Measurements from ENCODE around the gene ARMC3.
"Not testable (repeated sequence)": the region's sequence is repeated elsewhere in the genome, so short reads cannot be mapped to it uniquely, and the experiment has no call there.

ARMC3 gene, protein sequence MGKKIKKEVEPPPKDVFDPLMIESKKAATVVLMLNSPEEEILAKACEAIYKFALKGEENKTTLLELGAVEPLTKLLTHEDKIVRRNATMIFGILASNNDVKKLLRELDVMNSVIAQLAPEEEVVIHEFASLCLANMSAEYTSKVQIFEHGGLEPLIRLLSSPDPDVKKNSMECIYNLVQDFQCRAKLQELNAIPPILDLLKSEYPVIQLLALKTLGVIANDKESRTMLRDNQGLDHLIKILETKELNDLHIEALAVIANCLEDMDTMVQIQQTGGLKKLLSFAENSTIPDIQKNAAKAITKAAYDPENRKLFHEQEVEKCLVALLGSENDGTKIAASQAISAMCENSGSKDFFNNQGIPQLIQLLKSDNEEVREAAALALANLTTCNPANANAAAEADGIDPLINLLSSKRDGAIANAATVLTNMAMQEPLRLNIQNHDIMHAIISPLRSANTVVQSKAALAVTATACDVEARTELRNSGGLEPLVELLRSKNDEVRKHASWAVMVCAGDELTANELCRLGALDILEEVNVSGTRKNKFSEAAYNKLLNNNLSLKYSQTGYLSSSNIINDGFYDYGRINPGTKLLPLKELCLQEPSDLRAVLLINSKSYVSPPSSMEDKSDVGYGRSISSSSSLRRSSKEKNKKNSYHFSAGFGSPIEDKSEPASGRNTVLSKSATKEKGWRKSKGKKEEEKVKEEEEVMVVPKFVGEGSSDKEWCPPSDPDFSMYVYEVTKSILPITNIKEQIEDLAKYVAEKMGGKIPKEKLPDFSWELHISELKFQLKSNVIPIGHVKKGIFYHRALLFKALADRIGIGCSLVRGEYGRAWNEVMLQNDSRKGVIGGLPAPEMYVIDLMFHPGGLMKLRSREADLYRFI

DNA sequence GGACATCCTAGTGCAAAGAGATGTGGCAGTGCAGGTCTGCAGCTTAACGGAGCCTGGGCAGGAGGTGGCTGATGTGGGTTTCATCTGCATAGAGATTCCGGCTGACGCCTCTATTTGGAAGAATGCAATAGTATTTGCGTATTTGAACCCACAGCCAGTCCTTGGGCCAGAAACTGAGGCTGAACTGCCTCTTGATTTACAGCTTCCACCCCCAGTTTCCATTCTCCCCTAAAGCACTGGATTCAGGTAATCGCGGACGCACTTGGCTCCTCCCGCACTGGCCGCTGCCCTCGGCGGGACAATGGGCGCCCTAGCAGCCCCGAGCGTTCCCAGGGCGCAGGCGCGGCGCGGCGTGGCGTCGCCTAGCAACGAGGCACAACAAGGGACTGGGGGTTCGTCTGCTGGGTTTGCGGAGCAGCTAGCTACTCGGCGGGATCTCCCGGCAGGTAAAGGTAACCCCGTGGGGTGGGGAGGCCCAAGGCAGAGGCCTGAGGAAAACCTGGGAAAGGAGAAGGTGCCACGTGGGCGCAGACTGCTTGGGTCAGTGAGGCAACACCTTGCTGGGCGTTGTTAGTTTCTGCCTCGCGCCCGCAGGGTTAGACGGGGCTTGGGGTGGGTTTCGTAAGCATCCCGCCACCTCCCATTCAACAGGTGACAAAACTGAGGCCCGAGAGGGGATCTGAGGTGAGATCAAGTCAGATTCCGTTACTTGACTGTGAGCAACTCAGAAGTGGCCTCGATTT lies at the start of gene ARMC3:
TSS of gene ARMC3 (plus strand) at position 393 of the 743 bp plus-strand sequence. CDS start 3,944 bp downstream, outside the sequence.
- DNase-seq, result peak; percentile 69

DNA sequence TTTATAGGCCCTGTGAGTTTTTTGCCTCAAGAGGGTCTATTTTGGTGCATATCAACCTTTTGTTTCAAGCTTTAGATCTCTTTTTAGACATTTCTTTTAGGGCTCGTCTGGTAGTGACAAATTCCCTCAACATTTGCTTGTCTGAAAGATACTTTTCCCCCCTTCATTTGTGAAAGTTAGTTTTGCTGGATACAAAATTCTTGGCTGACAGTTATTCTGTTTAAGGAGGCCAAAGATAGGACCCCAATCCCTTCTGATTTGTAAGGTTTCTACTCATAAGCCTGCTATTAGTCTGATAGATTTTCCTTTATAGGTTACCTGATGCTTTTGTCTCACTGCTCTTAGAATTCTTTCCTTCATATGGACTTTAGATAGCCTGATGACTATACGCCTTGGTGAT lies 36.1 kb upstream of the ARMC3 start:
- no peak for DNase-seq

DNA sequence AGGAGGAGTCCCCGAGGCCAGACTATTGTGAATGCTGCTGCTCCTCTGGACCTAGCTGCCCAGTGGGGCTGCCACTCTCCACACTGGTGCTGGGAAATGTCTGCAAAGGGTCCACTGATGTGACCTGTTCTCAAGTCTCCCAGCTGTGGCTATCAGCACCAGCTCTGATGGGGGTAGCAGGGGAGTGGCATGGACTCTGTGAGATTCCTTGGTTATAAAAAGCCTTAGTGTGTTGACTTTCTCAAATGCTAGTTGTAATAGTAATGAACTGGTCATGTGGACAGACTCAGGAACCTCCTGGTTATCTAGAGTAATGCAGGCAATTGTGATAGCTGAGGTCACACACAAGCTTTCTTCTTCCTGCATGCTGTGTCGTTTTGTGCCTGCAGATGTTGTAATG lies 34.1 kb upstream of the ARMC3 start:
- no peak for DNase-seq

- DNase-seq, result no peak
Observed at GRCh38 chr10:22894714-22895113, 33.1 kb upstream of the ARMC3 start.

DNA sequence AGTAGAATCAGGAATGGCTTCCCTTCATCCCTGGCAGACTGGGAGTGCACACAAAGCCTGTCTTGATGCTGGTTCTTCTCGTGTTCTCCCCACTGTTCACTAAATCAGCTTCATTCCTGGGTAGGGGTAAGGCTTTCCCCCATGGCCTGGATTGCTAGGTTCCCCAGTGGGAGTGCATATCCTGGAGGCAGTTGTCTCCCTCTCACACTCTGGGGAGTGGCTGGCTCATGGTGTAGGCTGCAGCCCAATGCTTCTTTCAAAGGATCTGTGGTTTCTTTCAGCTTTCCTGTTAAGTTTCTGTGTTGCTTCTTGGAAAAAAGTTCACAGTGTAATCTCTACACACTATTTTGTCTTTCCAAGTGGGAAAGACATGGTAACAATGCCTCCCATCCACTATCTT lies 32.6 kb upstream of the ARMC3 start:
- no peak for DNase-seq

GRCh38 chr10:22897371-22897770 lies 30.5 kb upstream of the ARMC3 start:
- no peak for DNase-seq

DNA sequence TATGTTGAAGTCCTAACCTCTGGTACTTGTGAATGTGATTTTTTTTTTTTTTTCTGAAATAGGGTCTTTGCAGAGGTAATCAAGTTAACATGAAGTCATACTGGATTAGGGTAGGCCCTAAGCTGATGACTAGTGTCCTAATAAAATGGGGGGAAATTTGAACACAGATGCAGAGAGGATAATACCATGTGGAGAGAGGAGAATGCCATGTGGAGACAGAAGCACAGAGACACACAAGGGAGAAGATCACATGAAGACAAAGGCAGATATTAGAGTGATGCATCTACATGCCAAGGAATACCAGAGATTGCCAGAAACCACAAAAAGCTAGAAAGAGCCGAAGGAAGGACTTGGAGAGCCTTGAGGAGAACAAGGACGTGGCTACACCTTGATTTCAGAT lies 28.5 kb upstream of the ARMC3 start:
- no peak for DNase-seq

GRCh38 chr10:22899775-22900174 lies 28.1 kb upstream of the ARMC3 start:
- DNase-seq, result no peak

DNA sequence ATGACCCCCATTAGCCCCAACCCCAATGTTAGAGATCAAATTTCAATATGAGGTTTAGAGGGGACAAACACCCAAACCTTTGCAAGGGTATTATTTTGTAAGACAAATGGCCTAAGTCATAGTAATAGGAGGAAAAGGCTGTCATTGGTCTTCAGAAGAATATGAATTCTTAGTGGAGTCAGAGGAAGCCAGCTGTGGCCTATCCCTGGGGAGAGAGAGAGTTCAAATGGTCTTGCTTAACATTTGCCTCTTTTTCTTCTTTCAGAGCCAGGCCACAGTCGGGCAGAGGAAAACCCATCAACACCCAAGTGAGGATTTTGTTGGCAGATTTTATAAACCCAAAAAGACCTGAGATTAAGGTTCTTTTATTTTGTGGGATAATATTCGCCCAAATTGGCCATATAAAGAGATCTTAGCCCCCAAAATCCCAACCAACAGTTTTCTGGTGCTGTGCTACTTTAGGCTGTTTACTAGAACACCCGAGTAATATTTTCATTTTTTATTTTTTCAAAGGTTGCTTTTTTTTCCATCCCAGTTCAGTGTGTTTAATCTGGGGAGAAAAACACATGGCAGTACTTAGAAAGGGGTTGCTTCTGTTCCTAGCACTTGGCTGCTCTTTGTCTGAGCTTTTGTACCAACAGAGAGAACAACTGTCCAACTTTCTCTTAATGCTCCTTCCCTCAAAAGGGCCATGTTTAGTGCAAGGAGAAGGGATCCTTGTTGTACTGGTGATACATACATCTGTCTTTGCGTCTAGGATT lies 26.8 kb upstream of the ARMC3 start:
- DNase-seq, result no peak

DNA sequence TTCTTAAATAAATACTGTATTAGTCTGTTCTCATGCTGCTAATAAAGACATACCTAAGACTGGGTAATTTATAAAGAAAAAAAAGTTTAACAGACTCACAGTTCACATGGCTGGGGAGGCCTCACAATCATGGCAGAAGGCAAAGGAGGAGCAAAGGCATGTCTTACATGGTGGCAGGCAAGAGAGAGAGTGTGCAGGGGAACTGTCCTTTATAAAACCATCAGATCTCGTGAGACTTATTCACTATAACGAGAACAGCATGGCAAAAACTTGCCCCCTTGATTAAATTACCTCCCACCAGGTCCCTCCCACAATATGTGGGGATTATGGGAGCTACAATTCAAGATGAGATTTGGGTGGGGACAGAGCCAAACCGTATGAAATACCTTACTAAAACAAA lies 25.7 kb upstream of the ARMC3 start:
- not testable (repeated sequence) for DNase-seq

DNA sequence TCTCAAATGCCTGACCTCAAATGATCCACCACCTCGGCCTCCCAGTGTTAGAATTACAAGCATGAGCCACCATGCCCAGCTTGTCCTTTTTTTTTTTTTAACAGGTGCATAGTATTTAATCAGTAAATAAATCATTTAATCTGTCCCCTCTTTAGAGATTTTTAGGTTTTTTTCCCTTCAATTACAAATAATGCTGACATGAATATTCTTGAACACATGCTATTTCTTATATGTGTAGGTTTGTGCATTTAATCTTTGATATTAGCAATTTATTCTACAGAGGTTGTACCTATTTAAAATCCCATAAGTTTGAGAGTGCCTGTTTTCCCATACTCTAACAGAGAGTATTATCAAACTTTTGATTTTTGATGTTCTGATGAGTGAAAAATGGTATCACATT lies 24.2 kb upstream of the ARMC3 start:
- no peak for DNase-seq

DNA sequence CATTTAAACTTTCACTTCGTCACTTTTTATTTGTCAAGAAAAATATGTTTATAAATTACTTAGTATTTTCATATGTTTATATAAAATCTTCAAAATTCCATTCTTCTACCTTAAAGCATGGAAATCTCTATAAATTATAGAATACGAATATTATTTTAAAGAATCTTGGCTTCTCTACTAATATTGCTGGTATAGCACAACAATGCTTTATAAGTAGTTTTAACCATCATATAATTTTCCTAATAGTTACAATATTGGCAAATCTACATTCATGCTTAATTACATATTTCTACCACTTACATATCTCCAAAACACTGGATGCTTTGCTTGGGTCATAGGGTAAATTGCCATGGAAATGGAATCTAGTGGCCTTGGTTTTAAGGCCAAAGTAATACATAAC lies 21.1 kb upstream of the ARMC3 start:
- DNase-seq, result no peak

GRCh38 chr10:22908837-22909236 lies 19.0 kb upstream of the ARMC3 start:
- no peak for DNase-seq

GRCh38 chr10:22909673-22910072 lies 18.2 kb upstream of the ARMC3 start:
- DNase-seq, result not testable (repeated sequence)

DNA sequence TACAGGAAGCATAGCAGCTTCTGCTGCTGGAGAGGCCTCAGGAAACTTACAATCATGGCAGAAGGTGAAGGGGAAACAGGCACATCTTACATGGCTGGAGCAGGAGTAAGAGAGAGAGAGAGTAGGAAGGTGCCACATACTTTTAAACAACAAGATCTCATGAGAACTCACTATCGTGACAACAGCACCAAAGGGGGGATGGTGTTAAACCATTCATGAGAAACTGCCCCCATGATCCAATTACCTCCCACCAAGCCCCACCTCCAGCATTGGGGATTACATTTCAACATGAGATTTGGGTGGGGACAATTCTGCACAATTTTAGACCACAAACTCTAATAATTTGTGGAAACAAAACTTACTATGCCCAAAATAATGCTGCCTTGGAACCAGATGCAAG lies 16.8 kb upstream of the ARMC3 start:
- no peak for DNase-seq

GRCh38 chr10:22911889-22912762 lies 15.7 kb upstream of the ARMC3 start:
- no peak for DNase-seq

DNA sequence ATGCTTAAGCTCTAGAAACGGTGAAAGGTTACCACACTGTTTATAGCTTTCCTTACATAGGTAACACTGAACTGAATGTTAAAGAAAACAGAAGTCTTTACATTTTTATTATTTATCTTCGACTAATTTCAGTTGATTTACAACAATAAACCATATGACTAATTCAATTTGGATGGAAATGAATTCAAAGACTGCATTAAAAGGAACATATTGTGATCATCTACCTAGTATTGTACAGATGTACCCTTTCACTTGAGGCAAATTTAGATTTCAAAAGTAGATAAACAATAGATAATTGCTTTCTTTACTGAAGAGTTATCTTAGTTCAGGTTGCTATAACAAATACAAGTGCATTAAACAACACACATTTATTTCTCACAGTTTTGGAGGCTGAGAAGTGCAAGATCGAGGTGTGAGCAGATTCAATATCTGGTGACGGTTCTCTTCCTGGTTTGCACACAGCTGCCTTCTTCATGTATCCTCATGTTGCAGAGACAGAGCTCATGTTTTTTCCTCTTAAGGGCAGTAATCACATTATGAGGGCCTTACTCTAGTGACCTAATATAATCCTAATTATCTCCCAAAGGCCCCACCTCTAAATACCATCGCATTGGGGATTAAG lies 15.0 kb upstream of the ARMC3 start:
- no peak for DNase-seq

DNA sequence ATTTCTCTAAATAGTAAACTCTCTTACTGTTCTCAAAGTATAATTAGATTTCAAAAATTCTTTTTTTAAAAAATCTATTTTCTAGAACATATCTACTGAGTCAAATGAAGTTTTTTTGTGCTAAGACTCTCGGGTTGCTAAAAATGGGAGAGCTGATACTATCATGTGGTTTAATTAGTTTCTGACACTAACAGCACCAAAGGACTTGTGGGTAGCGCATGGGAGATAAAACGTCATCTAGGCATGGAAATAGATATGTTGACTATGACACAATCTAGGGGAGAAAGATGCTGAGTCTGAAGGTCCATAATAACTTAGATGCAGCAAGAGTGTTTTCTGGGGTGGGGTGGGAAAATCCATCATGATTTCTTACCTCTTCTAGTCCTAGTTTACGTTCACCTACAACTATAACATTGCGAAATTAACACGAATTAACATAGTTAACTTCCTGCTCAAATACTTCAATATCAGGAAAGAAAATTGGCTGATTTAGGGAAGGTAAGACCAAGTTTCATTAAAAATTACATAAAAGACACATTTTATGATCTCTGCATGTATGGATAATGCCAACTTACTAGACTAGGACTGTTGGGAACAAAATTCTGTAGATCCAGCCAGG lies 14.3 kb upstream of the ARMC3 start:
- peak; percentile 0 for DNase-seq

GRCh38 chr10:22915314-22915713 lies 12.5 kb upstream of the ARMC3 start:
- DNase-seq, result no peak

GRCh38 chr10:22925088-22925487 lies 2.8 kb upstream of the ARMC3 start:
- no peak for DNase-seq

GRCh38 chr10:22927166-22927565 lies 687 bp upstream of the ARMC3 start:
- no peak for DNase-seq
